Tibial nerve (tissue), 4 donors: ENCODE data around the gene TMEM185B. TPM values are rescaled to one million over a fixed set of nuclear protein-coding genes. Genes with fewer than 3 reads are reported as not detected.

Experiments
- DNase-seq, 2 donors: peaks; one replicate each; pipeline ENCODE4 v3.0.0-alpha.2; 2019; ENCODE audit warnings: low spot score in 2 of 2
- H3K27ac ChIP-seq, 4 donors: fragments of 200-600 bp; sonication (generic) in 3 of 4; one replicate each; pipeline ENCODE4 v1.5.1; 2017 to 2019; ENCODE audit warnings: mild to moderate bottlenecking in 1 of 4
- H3K27me3 ChIP-seq, 2 donors: fragments of 200-600 bp; sonication (generic) in 1 of 2; one replicate each; pipeline versions ENCODE4 v1.5.1 to v1.6.0; 2017 to 2019
- H3K36me3 ChIP-seq, 3 donors: fragments of 200-600 bp; sonication (generic); one replicate each; pipeline ENCODE4 v1.5.1; 2018 to 2019
- H3K4me1 ChIP-seq, 4 donors: fragments of 200-600 bp; sonication (generic) in 3 of 4; one replicate each; pipeline ENCODE4 v1.5.1; 2017 to 2019
- H3K4me3 ChIP-seq, 4 donors: fragments of 200-600 bp; sonication (generic) in 3 of 4; one replicate each; pipeline ENCODE4 v1.5.1; 2017 to 2019; ENCODE audit warnings: mild to moderate bottlenecking in 1 of 4, moderate library complexity in 1 of 4
- H3K9me3 ChIP-seq, 4 donors: fragments of 200-600 bp; sonication (generic) in 3 of 4; one replicate each; pipeline ENCODE4 v1.5.1; 2017 to 2019
- CTCF ChIP-seq, 5 experiments: fragments of 200-600 bp in 3 of 5; fragments of 450-650 bp in 2 of 5; sonication (generic) in 3 of 5; IDR thresholded peaks; one replicate each; pipeline ENCODE4 v1.5.1; 2016 to 2019; ENCODE audit warnings: antibody characterized with exemption in 5 of 5, mild to moderate bottlenecking in 3 of 5, moderate library complexity in 2 of 5
- EP300 ChIP-seq, 2 donors: sonication (generic); formaldehyde crosslinking; IDR thresholded peaks; one replicate each; pipeline ENCODE4 v1.6.1; 2017; ENCODE audit warnings: antibody characterized with exemption in 2 of 2, mild to moderate bottlenecking in 1 of 2
- POLR2A ChIP-seq, 2 donors: fragments of 450-650 bp; IDR thresholded peaks; one replicate each; pipeline ENCODE4 v1.6.1; 2017; ENCODE audit warnings: antibody characterized with exemption in 2 of 2, mild to moderate bottlenecking in 2 of 2, moderate library complexity in 2 of 2
- WGBS, 2 donors: methylation state at CpG; one replicate each; pipeline ENCODE4 v1.1.5; 2018; 5-methylcytosine and 5-hydroxymethylcytosine counted together
- small RNA-seq: library from RNA; depleted of rRNA; stranded (forward); fragments of <200 nt; gene quantifications from one replicate; pipeline ENCODE3, GENCODE V24; 2016
- total RNA-seq, 4 donors: library from RNA; depleted of rRNA; stranded (reverse); fragments of >200 nt; gene quantifications; one replicate each; pipeline ENCODE4 v1.1.0, GENCODE V29; 2016

Gene TMEM185B
- total RNA-seq, 4 donors from 2014 or later: 20.5 to 38.1 (median 35.5) TPM

GRCh38 chr2:120177001-120177621 is 46.1 kb downstream of the TMEM185B start:
- Histone ChIP-seq H3K9me3 (no peaks in the 10 kb centered on the region), H3K27me3 (no peaks in the 10 kb centered on the region), H3K4me3 (peak overlapping the region in 2 of 4 donors; percentile 29 to 39), H3K36me3 (peaks cover 0 to 21% (median 0%) of the 10 kb centered on the region in 3 donors), H3K27ac (peak overlapping the region in 1 of 4 donors; percentile 75), H3K4me1 (peaks cover 0 to 6% (median 0%) of the 10 kb centered on the region in 4 donors)
- no peak for DNase-seq
- TF ChIP-seq EP300 (IDR thresholded peaks at IDR 0.05) (no peak), CTCF (IDR thresholded peaks at IDR 0.05) (peak in 2 of 5 experiments; percentile 14 to 20)
- WGBS, 2 donors: 57 to 64% methylated on average over 15 of the region's 15 CpGs

GRCh38 chr2:120176526-120176925 is 46.7 kb downstream of the TMEM185B start:
- TF ChIP-seq CTCF (IDR thresholded peaks at IDR 0.05): no peak
- TF ChIP-seq POLR2A (IDR thresholded peaks at IDR 0.05): no peak
- TF ChIP-seq EP300 (IDR thresholded peaks at IDR 0.05): no peak
- 69 to 74% methylated on average over 3 of the region's 3 CpGs for WGBS, 2 donors

GRCh38 chr2:120174963-120175581 is 48.1 kb downstream of the TMEM185B start:
- Histone ChIP-seq H3K4me1 (peaks cover 0 to 6% (median 0%) of the 10 kb centered on the region in 4 donors), H3K36me3 (peaks cover 0 to 21% (median 0%) of the 10 kb centered on the region in 3 donors), H3K4me3 (no peak overlapping the region), H3K9me3 (no peaks in the 10 kb centered on the region), H3K27ac (peak overlapping the region in 1 of 4 donors; percentile 4), H3K27me3 (no peaks in the 10 kb centered on the region)
- peak; percentile 55 to 79 (median 72) for TF ChIP-seq CTCF (IDR thresholded peaks at IDR 0.05)
- no peak for TF ChIP-seq EP300 (IDR thresholded peaks at IDR 0.05)
- no peak for TF ChIP-seq POLR2A (IDR thresholded peaks at IDR 0.05)
- WGBS, 2 donors: 22 to 26% methylated on average over 6 of the region's 6 CpGs
- peak in 1 of 2 donors; percentile 67 for DNase-seq

More at GRCh38 chr2:120176526-120176925, 46.7 kb downstream of the TMEM185B start:
- H3K27ac ChIP-seq: peak overlapping the region in 1 of 4 donors; percentile 75
- H3K4me3 ChIP-seq: no peak overlapping the region
- H3K36me3 ChIP-seq: peaks cover 0 to 21% (median 0%) of the 10 kb centered on the region in 3 donors
- peaks cover 0 to 6% (median 0%) of the 10 kb centered on the region in 4 donors for H3K4me1 ChIP-seq
- no peak for DNase-seq
- no peaks in the 10 kb centered on the region for H3K27me3 ChIP-seq
- no peaks in the 10 kb centered on the region for H3K9me3 ChIP-seq

Small RNA genes within 50 kb of the gene (small RNA-seq; reads per million reads assigned to genes)
- gene MTND4LP14 (not detected), gene RF00019 (not detected)

Other genes starting within 250 kb of the TMEM185B start
- gene EPB41L5, start 210.3 kb downstream of the TMEM185B start, total RNA-seq: 10 to 100 TPM; 11.4 to 42.9 (median 14.5) TPM
- gene RALB, start 29.5 kb upstream of the TMEM185B start, total RNA-seq: 10 to 100 TPM; 35.1 to 40.4 (median 39.8) TPM
- 10 to 100 TPM; 21.9 to 26.5 (median 24.3) TPM for gene INHBB, start 122.7 kb upstream of the TMEM185B start, total RNA-seq